HG03108 (cell line): Measurements from ENCODE around the gene ICA1.

ENCODE experiments used
- ATAC-seq: cut with Tn5 transposase; IDR thresholded peaks from one replicate; pipeline ENCODE4 v1.9.1; 2021; ENCODE audit warnings: moderate library complexity; ENCODE audit not compliant: unreplicated experiment

Gene ICA1

GRCh38 chr7:8165150-8165549 lies 96.8 kb downstream of the ICA1 start:
- ATAC-seq: no peak

DNA sequence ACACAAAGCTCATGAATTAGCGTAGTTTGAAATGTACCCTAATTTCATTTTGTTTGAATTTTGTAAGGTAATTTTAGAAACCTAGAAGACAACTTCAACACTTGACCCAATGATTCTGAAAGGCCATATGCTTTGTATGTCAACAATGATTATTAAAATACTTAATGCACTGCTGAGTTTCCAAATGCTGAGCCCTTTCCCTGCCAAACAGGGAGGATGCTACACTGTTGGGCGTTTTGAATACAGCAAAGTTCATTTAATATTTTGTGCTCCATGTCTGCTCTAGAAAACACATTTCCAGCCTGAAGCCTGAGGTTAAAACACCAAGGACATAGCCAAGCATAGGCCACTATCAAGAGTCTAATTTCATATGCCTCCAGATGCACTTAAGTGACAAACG lies 99.8 kb downstream of the ICA1 start:
- ATAC-seq: no peak

DNA sequence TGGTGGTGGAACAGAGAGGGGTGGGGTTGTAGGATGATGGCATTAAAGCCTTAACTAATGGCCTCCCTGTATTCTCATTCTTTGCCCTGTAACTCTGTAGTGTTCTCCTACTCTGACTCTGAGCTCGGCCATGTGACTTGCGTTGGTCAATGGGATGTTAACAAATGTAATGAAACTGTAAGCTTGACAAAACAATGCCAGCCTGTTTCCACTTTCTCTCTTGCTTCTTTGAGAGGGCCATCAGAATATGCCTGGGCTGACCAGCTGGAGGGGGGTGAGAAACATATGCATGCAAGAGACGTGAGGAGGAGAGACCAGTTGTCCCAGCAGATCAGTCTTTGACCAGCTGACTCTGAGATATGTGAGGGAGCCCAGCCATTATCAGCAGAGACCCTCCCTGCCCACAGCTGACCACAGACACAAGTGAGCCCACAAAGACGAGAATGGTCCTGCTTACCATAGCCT lies 100.6 kb downstream of the ICA1 start:
- ATAC-seq: no peak

- ATAC-seq: no peak
These were observed 101.1 kb downstream of the ICA1 start for GRCh38 chr7:8160779-8161345.

DNA sequence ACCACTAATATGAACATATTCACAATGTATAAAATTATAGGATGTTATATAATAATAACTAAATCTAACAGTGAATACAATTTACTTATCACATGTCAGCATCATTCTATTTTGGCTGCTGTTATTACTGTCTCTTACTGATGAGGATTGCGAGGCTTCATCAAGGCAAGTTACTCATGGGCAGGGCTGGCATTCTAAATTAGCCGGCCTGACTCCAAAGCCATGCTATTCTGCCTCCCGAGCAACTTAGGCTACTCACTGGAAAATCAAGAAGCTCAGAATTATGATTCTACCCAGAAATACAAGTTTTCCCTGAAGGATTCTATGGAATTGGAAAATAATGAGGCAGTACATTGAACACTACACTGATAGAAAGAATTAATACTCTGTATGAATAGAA lies 101.7 kb downstream of the ICA1 start:
- no peak for ATAC-seq

- ATAC-seq: no peak
These were observed 102.4 kb downstream of the ICA1 start for GRCh38 chr7:8159595-8159994.

- ATAC-seq: no peak
These were observed 104.7 kb downstream of the ICA1 start for GRCh38 chr7:8157296-8157695.

DNA sequence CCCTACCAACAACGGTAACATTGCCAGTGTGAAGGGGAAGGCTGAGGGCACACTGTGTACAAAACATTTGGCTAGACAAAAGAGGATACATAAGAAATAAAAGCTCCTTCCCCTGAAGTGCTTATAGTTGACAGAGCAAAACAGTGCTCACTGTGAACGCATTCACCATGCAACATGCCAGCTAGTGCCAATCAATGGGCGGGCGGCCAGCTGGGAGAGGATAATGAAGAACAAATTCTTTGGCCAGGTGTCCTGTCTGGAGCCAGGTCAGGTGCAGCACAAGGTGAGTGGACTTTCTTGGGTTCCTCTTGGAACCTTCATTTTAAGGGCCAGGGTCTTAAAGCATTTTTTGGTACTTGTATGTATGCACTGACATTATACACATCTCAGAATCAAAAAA lies 106.1 kb downstream of the ICA1 start:
- ATAC-seq: no peak

DNA sequence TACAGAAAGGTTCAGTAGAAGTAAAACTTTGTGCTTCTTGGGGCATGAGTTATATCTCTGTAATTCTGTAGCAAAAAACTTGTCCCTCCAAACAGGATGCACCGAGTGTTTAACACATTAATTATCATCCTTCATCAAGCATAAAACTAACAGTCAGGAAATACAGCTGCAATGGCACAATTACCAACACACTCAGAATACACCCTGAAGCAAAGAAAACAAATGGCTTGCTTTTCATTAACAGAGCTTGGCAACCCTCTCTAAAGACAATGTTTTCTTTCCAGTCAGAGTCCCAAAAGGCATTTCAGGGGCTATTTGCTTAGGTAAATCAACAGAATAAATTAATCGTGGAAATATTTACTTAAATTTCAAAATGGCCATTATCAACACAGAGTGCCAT lies 107.7 kb downstream of the ICA1 start:
- ATAC-seq: no peak

- no peak for ATAC-seq
These were observed 109.3 kb downstream of the ICA1 start for GRCh38 chr7:8152489-8153192.

DNA sequence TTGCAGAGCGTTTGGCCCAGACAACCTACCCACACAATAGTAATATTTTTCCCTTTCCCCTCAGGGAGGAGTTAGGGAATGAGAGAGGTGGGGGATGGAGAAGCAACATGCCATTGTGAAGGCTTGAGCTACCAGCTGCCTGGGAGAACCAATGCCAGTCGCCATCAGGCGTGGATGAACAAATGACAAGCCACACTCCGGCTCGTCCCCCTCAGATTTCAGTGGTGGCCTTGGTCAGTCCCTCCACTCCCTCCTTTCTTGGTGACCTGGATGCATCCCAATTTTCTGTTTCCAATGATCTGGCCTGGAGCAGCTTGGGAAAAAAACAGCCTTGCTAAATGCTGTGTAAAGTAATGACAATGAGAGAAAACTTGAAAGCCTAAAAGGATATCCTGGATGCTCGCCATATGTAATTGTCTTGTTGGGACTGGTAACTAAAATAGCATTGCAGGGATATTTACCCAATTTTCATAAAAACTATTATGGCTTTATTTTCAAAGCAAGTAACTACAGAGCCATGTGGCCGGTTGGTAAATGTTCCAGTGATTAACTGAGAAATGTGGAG lies 110.7 kb downstream of the ICA1 start:
- no peak for ATAC-seq

DNA sequence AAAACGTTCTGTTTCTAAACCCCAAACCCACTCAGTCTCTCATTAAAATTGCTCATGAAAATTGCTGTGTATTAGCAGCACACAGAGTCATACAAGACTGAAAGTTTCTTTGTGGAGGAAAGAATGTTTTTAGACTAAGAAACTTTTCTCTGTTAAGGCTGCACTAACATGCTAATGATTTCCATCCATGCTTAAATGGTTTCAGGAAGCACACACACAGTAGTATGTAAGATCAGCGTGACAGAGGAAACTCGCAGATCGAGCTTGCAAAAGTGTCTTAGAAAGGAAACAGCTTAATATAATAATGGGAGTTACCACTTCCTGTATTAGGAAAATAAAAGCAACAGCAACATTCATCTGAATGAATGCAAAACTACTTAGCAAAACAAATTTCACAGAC lies 112.7 kb downstream of the ICA1 start:
- ATAC-seq: peak; percentile 76

GRCh38 chr7:8147760-8148463 lies 114.1 kb downstream of the ICA1 start:
- ATAC-seq: no peak

DNA sequence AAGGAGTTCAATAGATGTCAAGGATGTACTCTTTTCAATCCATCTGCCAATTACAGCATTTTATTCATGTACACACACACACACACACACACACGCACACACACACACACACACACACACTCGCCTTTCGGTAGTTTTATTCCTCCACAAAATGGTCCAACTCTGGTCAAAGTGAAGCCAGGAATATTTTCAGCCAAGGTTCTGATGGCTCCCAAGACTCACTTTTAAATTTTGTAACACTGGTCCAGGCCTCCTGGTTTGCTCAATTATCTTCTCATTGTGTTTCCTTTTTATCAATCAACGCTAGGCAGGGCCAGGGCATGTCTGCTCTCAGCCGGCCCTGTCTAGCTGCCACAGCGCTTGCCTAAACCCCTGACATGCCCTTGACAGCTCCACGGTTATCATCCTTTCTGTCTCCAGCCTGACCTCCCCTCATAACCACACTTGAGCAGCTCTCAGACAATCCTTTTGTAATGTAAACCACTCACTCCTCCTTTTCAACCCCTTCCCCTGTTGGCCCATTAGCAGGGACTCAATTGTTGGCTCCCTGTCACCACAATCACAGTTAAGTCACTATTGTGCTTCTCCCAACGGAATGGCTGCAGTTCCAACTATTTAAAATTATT lies 115.1 kb downstream of the ICA1 start:
- no peak for ATAC-seq

DNA sequence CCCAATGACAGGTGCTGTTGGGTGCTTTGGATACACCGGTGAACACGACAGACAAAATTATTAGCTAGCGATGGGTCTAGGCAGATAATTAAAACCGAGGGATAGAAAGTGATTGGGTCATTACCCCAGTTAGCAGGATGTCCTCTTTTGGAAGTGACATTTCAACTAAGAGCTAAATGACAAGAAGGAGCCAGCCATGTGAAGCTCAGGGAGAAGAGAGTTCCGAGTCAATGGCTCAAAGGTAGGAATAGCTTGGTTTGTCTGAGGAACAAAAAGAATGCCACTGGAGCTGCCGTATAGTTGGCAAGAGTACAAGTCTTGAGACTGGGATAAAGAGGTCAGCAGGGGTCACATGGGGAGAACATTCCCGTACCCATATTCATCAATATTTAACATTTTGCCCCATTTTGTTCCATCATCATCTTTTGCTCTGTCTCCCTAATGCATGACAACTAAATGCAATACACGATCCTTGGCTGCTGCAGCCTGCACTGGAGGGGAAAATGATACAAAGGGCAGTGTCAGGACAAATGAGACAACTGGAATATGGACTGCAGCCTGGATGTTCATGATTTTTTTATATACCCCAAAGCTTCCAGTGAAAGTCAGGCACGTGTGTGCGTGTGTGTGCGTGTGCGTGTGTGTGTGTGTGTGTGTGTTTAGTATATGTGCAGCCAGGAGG lies 115.7 kb downstream of the ICA1 start:
- ATAC-seq: no peak

GRCh38 chr7:8144856-8145255 lies 117.1 kb downstream of the ICA1 start:
- no peak for ATAC-seq

DNA sequence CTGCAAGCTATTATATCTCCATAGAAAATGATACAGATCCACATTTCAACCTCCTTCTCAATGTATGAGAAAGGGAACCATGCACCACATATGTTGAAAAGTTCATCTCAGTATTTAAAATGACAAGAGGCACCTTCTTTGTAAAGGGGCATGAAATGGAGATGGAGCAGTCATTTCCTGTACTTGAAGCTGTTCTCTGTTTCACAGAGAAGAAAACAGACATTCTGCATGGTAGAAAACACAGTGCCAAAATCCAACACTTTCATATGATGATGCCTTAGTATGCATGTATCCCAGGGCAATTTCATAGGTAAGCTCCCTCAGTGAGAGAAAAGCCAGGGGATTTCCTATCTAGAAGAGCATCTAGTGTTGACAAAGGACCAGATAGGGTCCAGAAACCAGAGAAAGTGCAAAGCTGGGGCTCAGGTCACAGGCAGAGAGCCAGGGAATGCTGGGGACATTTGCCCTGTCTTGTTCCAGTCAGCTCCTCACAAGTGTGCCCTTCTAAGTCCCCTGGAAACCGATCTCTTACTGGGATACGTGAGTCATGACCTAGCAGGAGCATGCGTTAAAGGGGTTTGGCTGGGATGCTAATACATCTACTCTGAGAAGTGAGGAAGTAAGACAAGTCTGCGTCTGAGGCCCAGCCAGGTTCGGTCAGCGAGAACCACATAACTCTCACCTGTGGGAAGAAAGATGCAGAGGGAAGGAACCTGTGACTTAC lies 118.7 kb downstream of the ICA1 start:
- ATAC-seq: no peak

DNA sequence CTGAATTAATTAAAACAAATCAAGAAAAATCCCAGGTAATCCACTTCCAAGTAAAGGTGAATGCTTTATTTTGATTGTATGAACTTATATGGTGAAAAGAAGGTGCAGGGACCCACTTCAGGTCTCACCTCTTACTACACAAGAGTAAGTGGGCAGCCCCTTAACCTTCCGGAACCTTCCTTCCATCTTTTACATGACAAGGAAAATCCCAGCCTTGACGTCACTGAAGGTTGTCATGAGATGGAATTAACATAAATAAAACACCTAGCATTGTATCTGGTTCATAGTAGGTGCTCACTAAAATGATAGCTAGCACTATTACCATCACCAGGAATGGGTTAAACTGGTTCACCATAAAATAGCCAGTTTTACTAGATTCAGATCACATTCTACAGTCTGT lies 119.5 kb downstream of the ICA1 start:
- ATAC-seq: no peak

DNA sequence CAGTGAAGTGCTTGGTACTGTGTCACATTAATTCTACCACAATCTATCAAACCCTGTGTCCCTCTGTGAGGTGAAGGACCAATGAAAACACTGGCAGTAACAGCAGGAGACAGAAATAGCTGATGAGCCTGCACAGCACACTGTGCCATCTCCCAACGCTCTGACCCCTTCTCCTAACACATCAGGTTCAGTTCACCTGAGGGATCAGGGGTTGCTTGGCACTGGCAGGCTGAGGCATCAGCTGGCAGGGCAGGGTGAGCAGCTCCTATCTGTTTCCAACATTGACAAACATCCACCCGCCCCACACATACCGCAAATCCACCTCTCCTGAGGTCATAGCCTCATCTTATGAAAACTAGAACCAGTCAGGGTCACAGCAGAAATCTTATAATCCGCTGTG lies 120.9 kb downstream of the ICA1 start:
- ATAC-seq: no peak

DNA sequence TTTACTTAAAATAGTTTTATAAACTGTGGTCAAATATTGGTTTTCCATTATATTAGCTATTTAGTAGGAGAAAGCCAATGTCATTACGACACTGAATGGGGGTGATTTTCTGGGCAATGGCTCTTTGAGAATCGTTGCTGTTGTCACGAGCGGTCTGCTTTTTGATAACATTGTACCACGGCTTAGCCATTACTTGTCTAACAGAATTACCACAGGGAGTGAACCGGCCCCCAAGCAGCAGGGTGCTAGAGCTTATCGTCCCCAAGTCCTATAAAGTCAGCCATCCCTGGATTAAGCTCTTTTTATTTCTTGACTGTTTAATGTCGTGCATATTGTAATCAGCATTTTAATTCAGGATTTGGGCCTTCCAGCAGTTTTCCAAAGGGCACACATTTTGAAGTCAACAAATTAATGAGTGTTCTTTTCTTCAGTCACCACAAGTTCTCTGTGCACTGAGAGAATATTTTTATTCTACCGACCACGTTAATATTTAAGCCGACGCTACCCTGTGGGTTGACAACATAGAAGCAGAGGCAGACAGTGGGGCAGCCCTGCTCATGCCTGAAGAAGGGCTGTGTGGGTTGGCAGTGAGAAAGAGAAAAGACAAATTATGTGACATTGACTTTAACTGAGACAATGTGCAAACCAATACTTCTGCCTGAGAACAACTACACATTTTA lies 125.8 kb downstream of the ICA1 start:
- no peak for ATAC-seq
